ENCODE data around the gene BCAS3.
A peak's percentile ranks its signal among the peaks of the same experiment; 100 is the strongest.

Gene BCAS3

DNA sequence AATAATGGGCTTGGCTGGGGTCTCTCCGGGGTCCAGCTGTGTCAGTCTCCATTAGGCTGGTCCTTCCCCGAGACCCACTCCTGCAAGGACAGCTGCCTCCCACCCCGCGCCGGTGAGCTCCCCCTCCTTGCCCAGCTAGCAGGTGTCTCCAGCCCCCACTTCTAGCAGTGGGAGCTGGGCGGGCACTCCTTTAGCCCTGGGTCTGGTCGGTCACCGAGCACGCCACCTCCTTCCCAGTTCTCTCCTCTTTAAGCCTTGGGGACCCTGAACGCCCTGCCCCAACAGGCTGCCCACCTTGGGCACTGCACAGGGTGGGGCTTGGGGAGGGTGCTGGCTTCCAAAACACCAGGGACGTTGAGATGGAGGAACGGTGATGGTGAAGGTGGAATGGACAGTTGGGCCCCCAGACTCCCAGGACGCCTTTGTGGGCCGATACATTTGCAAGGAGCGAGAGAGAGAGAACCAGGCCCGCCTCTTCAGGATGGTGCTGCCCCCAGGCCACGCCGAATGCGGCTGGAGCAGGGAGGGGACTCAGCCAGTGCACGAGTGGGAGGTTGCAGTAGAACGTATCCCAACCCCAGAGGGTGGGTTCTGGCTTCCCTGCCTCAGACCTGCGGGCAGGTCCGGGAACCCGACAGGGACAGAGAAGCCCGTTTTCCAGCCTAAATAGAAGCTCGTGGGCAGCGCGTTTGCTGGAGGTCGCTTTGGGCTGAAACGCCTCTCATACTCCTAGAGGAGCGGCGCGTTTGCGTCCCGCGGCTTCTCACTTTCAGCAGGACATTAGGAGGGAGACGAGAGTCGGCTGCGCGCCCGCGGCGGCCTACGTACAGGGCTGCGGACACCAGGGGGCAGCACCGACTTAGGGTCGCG is 732.7 kb downstream of the BCAS3 start:
- in situ Hi-C loops (cut with HindIII; ENCODE audit: low pct_ligation_motif_present, low sequenced_read_pairs), result no loop called here
- Histone ChIP-seq H3K27ac (no peak overlapping the region), H3K27me3 (replicated peaks) (no peaks in the 10 kb centered on the region), H3K36me3 (replicated peaks) (peaks cover 13% of the 10 kb centered on the region), H3K4me3 (ENCODE audit: low read depth, low read length) (peak overlapping the region; percentile 47)
- DNase-seq, result peak; percentile 61
- TF ChIP-seq, protein P1, sequence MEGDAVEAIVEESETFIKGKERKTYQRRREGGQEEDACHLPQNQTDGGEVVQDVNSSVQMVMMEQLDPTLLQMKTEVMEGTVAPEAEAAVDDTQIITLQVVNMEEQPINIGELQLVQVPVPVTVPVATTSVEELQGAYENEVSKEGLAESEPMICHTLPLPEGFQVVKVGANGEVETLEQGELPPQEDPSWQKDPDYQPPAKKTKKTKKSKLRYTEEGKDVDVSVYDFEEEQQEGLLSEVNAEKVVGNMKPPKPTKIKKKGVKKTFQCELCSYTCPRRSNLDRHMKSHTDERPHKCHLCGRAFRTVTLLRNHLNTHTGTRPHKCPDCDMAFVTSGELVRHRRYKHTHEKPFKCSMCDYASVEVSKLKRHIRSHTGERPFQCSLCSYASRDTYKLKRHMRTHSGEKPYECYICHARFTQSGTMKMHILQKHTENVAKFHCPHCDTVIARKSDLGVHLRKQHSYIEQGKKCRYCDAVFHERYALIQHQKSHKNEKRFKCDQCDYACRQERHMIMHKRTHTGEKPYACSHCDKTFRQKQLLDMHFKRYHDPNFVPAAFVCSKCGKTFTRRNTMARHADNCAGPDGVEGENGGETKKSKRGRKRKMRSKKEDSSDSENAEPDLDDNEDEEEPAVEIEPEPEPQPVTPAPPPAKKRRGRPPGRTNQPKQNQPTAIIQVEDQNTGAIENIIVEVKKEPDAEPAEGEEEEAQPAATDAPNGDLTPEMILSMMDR (IDR thresholded peaks at IDR 0.05; ENCODE audit: low read depth, low read length, missing control alignments), result peak; percentile 68

DNA sequence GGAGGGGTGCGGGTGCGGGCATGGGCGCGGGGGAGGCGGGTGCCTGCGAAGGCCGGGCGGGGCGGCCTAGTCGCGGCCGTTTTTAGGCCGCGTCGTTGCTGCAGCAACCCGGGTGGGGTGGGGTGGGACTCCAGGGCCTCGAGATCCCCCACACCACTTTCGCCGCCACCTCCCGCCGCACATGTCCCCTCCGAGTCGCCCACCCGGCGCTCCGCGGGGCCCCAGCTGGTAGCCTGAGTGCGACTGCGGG is 733.3 kb downstream of the BCAS3 start:
- in situ Hi-C loops (cut with HindIII; ENCODE audit: low pct_ligation_motif_present, low sequenced_read_pairs), result no loop called here
- no peak for DNase-seq
- Histone ChIP-seq H3K27me3 (replicated peaks) (no peaks in the 10 kb centered on the region), H3K4me3 (ENCODE audit: low read depth, low read length) (peak overlapping the region; percentile 68), H3K27ac (peak overlapping the region; percentile 31), H3K36me3 (replicated peaks) (peaks cover 7% of the 10 kb centered on the region)
- TF ChIP-seq, protein P1 (IDR thresholded peaks at IDR 0.05; ENCODE audit: low read depth, low read length, missing control alignments), result no peak

DNA sequence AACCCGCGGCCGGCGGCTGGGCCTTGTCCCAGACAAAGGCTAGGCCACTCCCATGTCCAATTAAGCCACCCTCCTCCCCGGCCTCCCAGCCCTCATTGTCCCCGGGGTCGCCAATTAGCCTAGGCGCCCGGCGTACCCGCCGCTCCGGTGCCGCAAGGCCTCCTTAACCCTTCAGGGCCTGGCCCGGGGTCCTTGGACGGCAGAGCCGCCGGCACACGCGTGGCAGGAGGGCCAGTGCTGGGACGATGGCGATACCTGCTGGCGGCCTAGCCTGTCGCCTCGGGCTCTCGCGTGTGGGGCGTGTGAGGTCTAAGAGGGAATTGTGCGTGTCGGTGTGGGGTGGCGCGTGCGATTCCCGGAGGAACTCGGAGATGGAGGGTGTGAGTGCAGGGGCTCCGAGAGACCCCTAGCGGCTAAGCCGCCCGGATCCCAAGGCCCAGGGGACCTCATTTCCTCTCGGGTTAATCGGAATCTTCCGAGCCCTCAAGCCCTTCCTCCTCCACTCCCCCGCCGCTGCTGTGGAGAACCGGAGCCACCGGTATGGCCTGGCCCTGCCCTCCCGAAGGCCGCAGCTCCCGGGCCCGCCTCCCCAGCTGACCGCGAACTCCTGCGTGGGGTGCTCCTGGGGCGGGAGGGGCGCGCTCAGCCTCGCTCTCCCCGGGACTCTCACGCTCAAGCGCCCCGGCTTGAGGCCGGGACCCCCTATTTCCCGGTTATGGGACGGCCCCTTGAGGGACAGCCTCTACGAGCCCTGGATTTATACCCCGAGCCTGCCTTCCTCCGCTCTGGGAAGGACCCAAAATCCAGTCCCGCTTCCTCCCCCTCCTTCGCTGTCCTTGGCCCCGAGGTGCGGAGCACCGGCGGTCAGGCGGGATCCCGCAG is 733.9 kb downstream of the BCAS3 start:
- Histone ChIP-seq H3K27me3 (replicated peaks) (no peaks in the 10 kb centered on the region), H3K36me3 (replicated peaks) (peaks cover 3% of the 10 kb centered on the region), H3K4me3 (ENCODE audit: low read depth, low read length) (peak overlapping the region; percentile 68), H3K27ac (peak overlapping the region; percentile 40)
- DNase-seq, result peak; percentile 31
- TF ChIP-seq, protein P1 (IDR thresholded peaks at IDR 0.05; ENCODE audit: low read depth, low read length, missing control alignments), result peak; percentile 55
- in situ Hi-C loops (cut with HindIII; ENCODE audit: low pct_ligation_motif_present, low sequenced_read_pairs), result no loop called here

DNA sequence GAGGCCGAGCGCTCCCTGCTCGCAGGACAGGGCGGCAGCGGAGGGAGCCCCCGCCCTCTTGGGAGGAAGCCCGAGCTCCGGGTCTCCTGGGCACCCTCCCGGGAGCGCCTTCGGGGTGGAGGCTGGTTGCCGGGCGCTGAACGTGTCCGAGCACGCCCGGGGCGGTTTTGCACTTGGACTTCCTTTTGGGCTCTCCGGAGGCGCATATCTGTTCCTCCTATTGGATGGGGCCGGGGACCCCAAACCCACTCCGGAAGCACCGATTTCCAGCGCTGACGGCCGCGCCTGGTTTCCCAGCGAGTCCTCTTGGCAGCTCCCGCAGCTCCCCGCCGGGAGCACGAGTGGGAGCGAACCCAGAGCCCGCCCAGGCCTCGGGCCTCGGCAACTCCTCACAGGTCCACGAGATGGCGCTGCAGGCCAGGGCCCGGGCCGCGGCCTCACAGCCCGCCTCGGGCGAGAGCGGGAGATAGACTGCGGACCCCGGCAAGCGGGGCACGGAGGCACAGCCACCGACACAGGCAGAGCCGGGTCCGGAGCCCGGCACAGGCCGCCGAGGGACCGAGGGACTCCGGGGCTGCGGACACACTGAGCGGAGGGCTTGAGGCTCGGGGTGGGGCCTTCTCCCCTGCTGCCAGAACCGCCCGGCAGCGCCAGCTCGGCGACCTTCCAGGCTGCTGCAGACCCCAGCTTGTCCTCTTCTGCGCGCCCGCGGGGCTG is 734.6 kb downstream of the BCAS3 start:
- Histone ChIP-seq H3K27me3 (replicated peaks) (no peaks in the 10 kb centered on the region), H3K27ac (peak overlapping the region; percentile 40), H3K36me3 (replicated peaks) (peaks cover 3% of the 10 kb centered on the region), H3K4me3 (ENCODE audit: low read depth, low read length) (peak overlapping the region; percentile 68)
- peak; percentile 54 for DNase-seq
- TF ChIP-seq, protein P1 (IDR thresholded peaks at IDR 0.05; ENCODE audit: low read depth, low read length, missing control alignments), result peak; percentile 80
- in situ Hi-C loops (cut with HindIII; ENCODE audit: low pct_ligation_motif_present, low sequenced_read_pairs), result no loop called here

DNA sequence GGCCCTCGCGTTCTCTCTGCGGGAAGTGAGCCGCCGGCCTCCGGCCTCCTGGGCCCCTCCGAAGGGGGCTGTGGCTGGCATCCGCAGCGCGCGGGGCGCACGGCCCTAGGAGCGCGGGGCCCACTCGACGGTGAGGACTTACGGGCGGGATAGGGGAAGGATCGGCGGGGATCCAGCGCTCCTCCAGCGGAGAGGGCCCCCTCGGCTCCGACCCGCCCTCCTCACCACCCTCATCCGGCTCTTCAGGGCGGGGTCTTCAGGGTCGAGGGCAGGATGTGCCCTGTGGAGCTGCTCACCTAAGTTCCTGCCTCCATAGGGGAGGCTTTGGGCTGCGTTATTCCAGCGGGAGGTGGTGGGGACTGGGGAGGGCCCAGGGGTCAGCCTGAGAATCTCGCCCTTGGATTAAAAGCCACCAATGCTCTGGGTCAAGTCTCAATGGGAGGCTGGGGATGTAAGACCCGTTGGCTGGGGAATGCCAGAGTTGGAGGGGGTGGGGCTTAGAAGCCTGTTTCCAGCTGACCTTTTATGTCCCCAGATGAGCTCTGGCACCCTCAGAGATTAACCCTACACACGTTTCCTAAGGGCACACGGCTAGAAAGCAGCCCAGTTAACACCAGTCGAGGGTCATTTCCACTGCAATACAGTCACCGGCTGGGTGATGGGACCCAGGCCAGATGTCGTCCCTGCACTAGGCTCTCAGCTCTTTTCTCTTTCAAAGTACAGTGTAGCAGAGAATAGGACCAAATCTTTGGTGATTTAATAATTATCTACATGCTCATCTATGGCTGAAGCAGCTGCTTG is 735.4 kb downstream of the BCAS3 start:
- no peak for DNase-seq
- Histone ChIP-seq H3K27ac (no peak overlapping the region), H3K36me3 (replicated peaks) (peaks cover 3% of the 10 kb centered on the region), H3K4me3 (ENCODE audit: low read depth, low read length) (peak overlapping the region; percentile 68), H3K27me3 (replicated peaks) (no peaks in the 10 kb centered on the region)
- in situ Hi-C loops (cut with HindIII; ENCODE audit: low pct_ligation_motif_present, low sequenced_read_pairs), result no loop called here
- TF ChIP-seq, protein P1 (IDR thresholded peaks at IDR 0.05; ENCODE audit: low read depth, low read length, missing control alignments), result no peak

Measured in brain microvascular endothelial cell (primary cell).